Stimulated activated CD8-positive, alpha-beta memory T cell treated with anti-CD3 and anti-CD28 coated beads, Interleukin-12 subunit alpha, Interleukin-12 subunit beta, amount 100 ng/mL, for 4 hours (primary cell): Measurements from ENCODE around the gene GRHPR.
A peak's percentile ranks its signal among the peaks of the same experiment; 100 is the strongest.

Experiments used
- DNase-seq: peaks from one replicate; pipeline ENCODE4 v3.0.0-alpha.2; 2020; ENCODE audit warnings: low read depth

The GRHPR gene

DNA sequence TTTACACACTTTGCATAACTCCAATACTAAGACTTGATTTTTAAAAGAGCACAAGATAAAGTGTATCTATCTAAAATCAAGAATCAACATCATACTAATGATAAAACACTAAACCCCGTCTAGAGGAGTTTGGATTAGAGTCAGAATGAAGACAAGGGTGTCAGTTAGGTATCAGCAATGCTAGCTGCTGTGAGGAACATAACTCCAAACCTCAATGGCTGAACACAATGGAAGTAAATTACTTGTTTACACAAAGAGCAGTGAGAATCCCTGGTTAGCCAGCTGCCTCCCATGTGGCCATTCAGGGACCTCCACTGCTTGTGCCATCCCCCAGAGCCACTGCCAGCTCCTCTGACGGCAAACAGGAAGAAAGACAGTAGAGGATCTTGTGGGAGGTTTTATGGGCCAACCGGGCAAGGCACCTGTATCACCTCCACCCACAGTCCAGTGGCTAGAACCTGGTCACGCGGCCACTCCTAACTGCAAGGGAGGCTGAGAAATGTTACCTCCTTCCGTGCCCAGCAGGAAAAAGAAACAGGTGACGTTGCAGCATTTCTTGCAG is 24.0 kb upstream of the GRHPR start:
- no peak for DNase-seq

DNA sequence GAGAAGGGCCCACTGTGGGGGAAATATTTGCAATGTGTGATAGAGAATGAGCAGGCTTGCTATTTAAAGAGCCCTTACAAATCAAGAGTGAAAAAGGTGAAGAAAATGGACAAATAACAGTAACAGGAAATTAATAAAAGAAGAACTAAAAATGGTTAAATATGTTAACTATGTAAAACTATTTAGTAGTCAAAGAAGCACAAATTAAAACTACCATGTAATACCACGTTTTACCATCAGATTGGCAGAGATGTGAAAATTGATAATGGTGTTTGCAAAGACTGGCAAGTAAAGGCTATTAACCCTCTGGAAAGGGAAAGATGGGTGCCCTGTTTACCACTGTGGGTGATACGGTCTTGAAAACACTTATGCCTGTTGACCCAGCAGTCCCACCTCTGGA is 23.2 kb upstream of the GRHPR start:
- no peak for DNase-seq

DNA sequence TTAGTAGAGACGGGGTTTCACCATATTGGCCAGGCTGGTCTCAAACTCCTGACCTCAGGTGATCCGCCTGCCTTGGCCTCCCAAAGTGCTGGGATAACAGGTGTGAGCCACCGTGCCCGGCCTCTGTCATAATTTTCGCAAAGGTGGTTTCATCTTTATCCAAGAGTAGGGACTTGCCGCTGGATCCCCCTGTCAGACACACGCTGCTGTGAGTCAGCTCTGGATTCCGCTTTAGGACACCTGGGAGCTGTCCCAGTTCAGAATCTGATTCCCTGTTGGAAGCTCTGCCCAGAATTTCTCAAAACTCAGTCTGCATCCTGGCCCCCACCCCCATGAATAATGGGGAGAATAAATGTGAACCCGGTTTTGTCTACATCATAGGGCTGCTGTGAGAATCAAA is 17.9 kb upstream of the GRHPR start:
- no peak for DNase-seq

DNA sequence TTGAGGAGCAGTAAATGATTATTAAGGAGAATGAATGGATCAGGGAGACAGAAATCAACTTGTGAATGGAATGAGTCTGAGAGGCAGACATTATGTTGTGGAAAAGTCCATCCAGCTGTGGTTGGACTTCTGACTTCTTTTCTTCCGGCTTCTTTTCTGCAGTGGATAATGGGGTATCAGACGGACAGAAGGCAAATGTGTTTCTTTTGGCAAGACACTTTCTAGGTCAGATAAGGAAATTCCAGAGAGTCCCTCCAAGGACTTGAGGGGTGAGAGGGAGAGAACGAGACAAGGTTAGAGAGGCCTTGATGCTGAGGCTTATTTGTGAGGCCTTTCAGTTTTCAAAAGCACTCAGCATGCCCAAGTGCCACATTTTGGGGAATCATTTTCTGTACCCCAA is 17.1 kb upstream of the GRHPR start:
- no peak for DNase-seq

DNA sequence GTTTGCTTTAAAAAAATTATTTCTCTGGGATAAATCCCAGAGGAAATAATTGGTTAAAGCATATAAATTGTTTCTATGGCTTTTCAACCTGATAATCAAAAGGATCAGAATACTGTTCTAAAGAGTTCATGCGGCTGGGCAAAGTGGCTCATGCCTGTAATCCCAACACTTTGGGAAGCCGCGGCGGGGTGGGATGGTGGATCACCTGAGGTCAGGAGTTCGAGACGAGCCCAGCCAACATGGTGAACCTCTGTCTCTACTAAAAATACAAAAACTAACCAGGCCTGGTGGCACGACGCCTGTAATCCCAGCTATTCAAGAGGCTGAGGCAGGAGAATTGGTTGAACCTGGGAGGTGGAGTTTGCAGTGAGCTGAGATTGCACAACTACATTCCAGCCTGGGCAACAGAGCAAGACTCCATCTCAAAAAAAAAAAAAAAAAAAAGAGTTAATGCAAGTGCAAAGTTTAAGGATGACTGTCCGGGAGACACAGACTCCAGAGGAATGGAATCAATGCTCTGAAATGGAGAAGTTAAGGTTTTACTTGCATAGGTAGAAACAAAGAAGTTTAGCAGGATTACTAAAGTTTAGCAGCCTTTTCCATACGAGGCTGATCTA is 16.6 kb upstream of the GRHPR start:
- DNase-seq: no peak

DNA sequence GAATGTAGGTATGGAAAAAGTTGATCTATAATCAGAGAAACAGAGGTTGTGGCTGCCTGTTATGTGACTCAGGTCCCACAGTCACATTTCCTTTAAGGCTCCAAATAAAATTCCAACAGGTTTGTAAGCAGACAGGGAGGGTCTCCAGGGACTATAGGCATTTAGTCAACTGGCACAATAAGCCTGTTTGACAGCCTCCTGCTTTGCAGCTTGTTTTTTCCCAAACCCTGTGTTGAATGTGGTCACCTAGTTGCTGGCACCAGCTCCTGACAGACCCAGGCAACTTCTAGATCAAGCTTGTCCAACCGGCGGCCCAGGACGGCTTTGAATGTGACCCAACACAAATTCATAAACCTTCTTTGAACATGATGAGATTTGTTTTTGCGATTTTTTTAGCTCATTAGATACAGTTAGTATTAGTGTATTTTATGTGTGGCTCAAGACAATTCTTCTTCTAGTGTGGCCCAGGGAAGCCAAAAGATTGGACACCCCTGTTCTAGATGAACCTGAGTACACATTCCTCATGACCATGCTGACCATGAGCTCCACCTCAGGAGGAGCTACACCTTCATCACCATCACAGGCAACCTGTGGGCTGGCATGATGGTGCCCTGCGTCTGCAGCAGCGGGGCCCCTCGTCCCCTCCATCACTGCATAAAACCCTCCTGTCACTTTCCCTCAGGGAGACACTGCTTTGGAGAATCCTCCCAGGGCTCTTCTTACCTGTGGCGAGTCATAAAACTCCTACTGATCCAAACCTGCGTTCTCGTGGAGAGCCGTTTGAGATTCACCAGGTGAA is 15.7 kb upstream of the GRHPR start:
- no peak for DNase-seq

DNA sequence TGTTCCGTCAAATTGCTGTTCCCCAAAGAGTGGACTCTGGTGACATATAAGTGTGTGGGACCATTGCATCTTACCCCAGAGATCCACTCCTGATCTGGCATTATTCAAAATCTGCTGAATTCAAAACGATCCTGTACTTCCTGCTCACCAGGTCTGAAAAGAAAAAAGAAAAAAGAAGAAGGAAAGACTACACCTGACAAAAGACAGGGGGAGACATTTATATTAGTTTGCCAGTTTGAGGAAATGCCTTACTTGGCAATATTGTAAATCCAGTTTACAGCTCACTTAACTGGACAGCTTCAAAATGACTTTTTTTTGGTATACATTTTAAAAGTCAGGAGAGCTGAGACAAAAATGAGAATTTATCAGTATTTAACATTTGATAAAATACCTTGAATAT is 15.0 kb upstream of the GRHPR start:
- DNase-seq: no peak

DNA sequence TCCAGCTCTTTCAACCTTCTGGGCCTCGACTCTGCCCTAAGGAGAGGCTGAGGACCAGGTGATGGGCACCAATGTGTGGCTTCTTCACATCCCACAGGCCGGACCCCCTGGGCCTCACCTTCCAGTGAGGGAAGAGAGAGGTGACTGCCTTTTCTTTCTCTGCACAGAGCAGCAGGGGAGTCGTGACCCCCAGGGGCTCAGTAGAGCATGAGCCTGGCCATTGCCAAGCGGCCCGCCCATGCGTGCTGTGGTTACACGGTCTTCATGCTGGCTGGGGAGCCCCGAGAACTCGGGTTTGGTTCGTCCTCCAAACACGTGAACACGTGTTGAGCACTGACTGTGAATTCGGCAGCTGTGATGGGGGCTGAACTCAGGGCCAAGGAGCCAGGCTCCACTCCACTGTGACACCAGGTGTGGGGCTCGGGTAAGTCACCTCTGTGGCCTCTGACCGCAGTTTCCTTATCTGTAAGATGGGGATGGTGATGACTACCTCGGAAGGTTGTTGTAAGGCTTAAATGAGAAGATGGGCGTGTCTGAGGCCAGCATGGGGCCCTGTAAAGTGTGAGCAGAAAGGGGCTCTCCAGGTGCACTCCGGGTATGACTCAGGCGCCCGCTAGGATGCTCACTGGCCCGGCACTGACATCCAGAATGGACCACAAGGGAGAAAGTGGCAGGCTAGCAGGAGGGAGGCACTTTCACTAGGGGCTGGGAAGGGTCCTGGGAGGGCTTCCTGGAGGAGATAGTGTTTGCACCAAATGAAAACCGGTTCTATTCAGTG is 13.4 kb upstream of the GRHPR start:
- DNase-seq: peak; percentile 20

DNA sequence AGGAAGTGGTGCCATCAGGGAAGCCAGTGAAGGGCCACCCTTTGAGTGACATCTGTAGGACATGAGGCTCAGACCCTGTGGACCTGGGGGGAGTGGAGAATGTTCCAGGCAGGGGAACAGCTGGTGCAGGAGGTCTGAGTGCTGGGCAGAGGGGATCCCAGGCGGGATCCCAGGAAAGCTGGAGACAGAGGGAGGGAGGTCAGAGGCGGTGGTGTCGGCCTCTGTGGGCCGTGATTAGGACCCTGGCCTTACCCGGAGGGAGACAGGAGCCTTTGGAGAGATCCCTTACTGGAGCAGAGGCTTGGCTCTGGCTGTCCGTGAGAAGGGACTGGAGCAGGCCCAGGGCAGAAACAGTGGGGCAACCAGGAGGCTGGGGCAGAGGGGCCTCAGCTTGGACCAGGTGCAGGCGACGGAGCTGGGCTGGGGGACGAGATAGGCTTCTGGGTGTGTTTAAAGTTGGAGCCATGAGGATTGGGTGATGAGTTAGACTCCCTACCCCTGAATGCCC is 12.1 kb upstream of the GRHPR start:
- DNase-seq: no peak

DNA sequence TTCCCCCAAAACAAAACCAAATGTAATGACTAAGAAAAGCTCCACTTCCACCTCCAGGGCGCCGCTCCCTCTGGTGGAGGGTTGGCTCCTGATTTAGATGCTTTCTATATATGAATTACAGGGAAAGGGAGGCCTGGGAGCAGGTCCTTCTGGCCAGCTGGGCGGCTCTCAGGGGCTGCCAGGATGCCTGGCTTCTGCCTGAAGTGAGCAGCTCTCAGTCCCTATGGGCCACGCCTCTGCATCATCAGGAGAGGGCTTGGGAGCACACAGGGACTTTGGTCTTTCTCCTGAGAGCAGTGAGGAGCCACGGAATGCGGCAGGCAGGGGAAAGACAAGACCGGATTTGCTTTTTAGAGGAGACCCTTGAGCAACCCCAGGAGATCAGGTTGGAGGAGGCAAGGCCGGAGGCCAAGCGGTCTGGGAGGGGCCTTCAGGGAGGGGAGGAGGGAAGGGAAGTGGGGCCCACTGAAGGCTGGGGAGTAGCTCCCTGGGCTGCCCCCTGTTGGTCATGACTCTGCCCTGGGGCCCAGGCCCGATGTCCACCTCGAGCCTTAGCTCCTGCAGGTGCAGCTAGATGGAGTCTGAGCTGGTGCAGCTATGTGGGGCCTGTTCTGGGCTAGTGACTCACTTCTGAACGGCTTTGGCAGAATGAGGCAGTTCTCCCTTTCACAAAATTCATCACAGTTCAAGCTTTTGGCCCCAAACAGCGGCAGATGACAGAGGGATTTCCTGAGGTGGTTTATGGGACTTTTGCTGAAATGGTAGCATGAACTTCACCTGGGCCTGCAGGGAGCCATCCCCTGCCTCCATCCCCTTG is 11.3 kb upstream of the GRHPR start:
- DNase-seq: no peak

DNA sequence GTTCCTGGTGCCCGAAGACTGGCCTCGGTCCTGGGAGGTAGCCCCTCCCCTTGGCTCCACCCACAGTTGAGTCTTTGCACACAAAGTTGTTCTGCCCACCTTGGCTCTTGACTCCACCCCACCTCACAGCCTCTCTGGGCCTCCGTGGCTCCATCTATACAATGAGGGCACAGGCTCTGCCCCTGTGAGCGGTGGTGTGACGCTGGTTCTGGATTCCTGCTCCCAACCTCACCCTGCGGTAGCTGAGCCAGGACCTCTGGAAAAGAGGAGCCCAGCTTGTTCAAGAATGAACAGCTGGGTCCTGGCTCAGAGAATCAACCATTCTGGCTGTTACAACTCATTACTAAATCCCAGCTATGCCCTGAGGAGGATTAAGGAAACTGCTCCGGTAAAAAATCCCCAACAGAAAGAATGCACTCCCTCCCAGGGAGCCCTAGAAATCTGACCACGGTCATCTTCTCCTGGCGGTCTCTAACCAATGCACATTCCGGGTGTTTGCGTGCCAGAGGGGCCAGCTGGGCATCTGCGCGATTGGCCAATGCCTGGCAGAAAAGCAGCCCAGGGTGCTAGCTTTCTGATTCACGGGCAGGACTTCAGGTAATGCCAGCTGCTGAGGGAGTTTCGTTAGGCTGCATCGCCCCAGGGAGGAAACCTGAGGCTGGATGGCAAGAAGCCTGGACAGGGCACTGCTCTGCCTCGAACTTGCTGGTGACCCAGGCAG is 9.9 kb upstream of the GRHPR start:
- no peak for DNase-seq

DNA sequence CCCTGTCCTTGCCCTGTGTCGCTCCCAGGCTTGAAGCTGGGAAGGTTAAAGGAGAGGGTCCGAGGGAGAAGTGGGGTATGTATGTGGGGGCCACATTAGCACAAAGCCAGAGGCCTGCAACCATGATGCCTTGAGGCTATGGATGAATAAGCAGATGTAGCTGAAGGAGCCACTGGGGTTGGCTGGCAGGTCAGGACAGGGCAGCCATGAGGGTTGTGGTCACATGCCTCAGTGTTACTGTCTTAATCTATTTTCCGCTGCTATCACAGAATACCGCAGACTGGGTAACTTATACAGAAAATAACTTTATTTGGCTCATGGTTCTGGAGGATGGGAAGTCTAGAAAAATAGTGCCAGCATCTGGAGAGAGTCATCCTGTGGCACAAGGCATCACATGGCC is 9.2 kb upstream of the GRHPR start:
- no peak for DNase-seq

DNA sequence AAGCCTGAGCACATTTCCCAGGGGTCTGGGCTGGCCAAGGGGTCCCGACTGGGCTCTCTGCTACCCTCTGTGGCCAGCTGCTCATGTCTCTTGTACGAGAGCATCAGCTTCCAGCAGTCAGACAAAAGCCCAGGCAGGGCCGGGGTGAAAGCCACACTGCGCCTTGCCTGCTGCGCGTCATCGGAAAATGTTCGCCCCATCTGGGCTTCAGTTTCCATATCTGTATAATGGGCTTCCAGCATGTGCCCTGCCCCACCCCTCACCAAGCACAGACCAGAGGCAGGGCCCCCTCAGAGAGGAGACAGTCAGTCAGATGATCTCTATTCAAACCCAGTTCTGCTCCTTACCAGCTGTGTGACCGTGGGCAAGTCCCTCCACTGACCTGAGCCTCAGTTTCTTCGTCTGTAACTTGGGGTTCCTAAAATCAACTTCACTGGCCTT is 8.0 kb upstream of the GRHPR start:
- no peak for DNase-seq

DNA sequence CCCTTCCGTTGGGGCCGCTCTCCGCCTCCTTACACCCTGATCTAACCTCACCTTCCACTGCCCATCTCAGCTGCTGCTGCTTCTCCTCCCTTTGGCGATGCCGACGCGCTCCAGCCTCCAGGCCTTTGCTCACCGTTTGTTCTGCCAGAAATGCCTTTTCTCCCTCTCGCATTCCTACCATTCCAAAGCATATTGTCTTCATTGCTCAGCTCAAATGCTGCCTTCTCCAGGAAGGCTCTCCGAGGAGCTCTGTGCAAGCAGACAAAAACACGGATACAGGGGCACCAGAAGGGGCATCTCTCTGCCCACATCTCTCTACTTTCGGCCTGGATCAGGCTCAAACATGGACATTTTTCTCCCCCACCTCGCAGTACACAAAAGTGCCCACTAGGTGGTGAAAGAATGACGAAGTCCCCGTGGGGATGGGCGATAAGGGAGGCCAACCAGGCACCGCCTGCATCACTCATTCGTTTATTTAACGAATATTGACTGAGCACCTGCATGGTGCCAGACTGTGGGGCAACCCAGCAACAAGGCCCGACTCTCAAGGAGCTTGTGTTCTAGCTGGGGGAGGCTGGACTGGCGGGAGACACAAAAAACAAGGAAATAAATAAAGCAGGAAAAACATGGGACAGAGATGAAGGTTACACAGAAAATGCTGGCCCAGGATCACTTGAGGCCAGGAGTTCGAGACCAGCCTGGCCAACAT is 7.3 kb upstream of the GRHPR start:
- DNase-seq: peak; percentile 40

DNA sequence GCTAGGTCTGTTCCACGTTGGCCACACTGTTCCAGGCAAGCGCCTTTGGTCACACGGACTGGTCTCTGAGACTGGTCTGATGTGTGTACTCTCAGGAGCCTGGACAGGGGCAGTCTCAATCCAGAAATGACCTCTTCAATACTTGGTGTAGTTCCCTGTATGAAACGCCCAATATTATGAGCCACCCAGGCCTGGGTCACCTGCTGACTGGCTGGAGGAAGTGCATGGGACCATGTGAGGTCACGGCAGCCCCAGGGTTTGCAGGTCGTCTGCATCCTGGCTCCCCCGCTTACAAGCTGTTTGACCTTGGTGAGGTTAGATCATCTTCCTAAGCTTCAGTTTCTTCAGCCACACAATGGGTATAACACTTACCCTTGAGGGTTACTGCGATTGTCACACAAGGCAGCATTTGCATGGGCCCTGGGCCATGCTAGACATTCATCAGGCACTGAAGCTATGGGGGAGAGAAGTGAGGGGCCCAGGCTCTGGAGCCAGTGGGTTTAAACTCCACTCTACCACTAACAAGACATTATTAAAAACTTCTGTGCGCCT is 5.2 kb upstream of the GRHPR start:
- DNase-seq: no peak

DNA sequence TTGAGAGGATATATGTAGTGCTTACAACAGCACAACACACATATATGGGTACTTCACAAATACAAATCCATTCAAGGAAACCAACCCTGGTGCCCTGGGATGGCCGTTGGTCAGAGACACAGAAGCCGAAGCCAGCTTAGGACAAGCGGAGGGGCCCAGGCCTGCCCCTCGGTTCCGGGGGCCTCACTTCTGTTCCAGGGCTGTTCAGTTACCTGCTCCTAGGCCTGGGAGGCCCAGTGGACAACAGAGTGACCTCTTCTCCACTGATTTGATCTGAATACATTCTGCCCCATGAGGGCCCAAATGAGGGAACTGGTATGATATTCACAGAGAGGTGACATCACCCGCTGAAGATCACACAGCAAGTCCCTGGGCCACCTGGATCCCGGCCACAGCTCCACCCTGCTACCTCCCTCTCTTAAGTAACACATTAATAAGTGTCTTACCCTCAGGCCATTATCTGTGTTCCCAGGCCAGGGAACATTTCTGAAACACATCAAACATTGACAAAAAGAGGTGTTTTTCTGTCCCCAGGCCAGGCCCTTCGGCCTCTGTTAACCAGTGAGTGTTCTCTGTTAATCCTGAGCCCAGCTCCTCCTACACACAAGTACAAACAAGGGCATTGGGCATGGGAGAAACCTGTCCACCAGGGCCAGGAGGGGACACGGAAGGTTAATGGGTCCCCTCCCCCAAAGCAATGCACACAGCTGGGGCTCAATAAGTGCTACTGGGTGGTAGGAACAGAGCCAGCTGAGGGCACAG is 4.5 kb upstream of the GRHPR start:
- no peak for DNase-seq

DNA sequence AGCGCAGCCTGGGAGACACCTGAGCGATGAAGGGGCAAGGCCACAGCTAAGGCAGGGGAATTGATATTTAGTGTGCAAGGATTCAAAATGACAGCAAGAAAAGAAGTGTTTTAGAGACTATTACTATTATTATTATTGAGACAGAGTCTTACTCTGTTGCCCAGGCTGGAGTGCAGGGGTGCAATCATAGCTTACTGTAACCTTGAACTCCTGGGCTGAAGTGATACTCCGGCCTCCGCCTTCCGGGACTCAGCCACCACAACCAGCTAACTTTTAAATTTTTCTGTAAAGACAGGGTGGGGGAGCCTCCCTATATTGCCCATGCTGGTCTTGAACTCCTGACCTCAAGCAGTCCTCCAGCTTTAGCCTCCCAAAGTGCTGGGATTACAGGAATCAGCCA is 3.3 kb upstream of the GRHPR start:
- no peak for DNase-seq

DNA sequence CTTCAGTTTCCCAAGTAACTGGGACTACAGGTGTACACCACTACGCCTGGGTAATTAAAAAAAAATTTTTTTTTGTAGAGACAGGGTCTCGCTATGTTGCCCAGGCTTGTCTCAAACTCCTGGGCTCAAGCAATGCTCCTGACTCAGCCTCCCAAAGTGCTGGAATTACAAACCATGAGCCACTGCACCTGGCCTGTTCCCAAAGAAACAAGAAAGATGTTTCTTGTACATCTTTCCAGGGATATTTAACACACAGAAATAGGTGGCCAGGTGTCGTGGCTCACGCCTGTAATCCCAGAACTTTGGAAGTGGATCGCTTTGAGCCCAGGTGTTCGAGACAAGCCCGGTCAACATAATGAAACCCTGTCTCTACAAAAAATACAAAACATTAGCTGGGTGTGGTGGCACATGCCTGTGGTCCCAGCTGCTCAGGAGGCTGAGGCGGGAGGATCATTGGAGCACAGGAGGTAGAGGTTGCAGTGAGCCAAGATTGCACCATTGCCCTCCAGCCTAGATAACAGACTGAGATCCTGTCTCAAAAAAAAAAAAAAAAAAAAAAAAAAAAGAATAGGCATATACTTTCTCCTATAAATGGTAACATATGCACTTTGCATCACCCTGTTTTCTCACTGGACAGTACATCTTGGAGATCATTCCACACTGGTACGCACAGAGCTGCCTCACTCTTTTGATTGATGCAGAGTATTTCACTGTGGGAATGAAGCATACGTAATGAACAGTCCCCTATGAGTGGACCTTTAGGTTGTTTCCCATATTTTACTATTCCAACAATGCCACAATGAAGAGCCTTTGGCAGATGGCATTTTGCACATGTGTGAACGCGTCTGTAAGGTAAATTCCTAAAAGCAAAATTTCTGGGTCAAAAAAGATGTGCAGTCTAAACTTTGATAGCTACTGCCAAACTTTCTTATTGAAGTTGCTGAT is 2.0 kb upstream of the GRHPR start:
- DNase-seq: no peak
